GM21528 (cell line): ENCODE measurements around the gene KLRC1.
"Not testable (repeated sequence)": the region's sequence is repeated elsewhere in the genome, so short reads cannot be mapped to it uniquely, and the experiment has no call there.

Source experiments
- ATAC-seq: cut with Tn5 transposase; IDR thresholded peaks from one replicate; pipeline ENCODE4 v1.9.1; 2021; ENCODE audit warnings: mild to moderate bottlenecking, moderate library complexity; ENCODE audit not compliant: unreplicated experiment, low FRiP score

The KLRC1 gene

DNA sequence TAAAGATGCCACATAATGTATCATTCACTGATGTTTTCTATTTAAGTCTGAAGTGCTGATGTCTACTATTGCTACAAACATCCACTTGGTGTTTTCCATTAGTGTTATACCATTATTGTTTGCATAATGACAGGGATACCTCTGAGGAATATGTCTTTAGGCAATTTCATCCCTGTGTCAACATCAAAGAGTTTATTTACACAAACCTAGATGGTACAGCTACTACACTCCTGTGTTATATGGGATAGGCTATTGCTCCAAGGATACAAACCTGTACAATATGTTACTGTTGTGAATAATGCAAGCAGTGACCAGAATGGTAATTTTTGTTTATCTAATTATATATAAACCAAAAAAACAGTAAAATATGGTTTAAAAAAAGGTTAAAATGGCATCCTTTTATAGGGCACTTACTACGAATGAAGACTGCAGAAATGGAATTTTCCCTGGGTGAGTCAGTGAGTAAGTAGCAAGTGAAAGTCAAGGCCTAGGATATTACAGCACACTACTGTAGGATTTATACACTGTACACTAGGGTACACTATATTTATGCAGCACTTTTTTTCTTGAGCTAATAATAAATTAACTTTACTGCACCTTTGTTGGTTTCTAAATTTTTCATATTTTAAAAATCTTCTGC, 28.8 kb downstream of the KLRC1 start:
- ATAC-seq, result not testable (repeated sequence)

DNA sequence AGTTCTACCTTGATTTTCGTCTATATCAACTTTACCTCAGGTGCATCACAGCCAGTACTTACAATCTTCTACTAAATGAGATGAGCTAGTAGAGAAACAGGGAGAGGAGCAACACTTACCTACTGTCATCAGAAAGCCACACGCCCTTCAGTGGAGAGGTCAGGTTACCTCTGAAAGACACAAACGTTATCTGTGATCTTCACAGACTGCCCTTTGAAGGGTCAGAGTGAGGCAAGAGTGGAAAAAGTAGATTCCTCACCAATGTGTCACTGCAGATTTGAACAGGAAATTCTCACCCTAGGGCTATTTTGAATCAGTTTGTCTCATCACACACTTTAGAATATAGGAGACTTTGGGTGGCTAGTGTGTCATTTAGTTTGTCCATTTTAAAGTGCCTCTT, 31.0 kb downstream of the KLRC1 start:
- ATAC-seq, result not testable (repeated sequence)

DNA sequence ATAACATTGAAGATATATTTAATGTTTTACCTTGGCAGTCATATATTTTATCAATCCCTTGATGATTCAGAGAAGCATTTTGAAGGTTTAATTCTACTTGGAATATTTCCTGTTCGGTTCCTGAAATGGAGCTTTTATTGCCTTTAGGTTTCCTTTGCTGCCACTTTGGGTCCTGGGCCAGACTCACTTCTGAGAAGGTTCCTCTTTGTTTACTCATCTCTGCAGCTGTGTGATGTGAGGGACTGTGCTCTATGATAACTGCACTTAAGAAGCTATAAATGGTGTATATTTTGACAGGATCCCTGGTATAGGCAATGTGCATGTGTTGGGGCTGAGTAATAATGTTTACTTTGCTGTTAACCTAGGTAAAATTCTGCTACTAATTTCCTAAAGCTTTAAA, 32.8 kb downstream of the KLRC1 start, which contains the start of gene KLRC3:
Gene KLRC3, minus strand, starts transcription at position 262 of the 400 bp plus-strand sequence. Its CDS starts 45 bp downstream, at position 217.
- not testable (repeated sequence) for ATAC-seq

DNA sequence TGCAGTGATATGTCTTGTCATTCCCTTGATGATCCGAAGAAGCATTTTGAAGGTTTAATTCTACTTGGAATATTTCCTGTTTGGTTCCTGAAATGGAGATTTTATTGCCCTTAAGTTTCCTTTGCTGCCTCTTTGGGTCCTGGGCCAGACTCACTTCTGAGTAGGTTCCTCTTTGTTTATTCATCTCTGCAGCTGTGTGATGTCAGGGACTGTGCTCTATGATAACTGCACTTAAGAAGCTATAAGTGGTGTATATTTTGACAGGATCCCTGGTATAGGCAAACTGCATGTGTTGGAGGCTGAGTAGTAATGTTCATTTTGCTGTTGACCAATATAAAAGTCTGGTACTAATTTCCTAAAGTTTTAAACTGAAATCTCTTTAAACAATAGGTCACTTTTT, 43.8 kb downstream of the KLRC1 start, which contains the start of gene KLRC4:
Gene KLRC4, minus strand, starts transcription at position 366 of the 400 bp plus-strand sequence. Its CDS starts 182 bp downstream, at position 184.
- ATAC-seq, result no peak

DNA sequence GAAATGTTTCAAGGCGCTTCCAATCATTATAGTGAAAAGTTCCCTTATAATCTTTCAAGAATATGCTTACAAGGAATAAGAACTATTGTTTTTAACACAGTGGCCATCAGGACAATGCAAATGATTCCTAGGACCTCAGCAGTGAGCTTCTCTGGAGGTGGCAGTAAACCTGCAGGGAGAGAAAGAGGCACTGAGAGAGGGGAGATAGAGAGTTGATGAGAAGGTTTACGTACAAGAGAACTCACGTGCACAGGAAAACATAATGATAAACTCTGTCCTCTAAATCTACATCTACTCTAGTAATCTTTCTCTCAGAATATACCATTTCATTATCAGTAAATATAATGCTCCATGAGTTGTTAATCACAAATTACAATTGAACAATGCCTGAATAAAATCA, 44.3 kb downstream of the KLRC1 start:
- ATAC-seq, result no peak

DNA sequence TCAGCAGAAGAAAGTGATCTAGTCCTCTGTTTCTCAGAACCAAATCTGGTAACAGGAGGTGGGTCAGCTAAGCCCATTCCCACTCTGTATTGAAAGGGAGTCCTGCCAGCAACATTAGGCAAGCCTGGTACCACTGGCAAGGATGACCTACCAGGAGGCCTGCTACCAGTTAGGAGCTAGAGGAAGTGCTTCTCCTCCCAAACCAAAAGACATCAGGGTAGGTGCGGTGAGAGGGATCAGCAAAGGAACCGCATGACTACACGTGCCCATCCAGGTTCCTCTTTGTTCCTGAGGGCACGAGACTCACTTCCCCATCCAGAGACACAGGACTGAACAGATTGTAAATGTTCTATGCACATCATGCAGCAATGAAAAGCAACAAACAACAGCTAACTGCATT, 46.5 kb downstream of the KLRC1 start:
- ATAC-seq, result no peak

DNA sequence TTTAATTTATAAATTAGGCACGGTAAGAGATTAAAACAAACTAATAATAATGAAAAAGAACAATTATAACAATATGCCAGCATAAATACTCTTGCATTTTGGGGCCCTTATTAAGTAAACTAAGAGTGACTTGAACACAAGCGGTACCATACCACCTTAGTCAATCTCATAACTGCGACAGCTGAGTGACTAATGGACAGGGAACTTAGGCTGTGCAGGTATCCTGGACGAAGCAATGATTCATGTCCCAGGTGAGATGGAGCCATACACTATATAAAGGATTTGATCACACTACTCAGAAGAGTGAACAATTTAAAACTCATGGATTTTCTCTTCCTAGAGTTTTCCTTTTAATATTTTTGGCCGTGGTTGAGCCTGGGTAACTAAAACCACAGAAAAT, 47.9 kb downstream of the KLRC1 start:
- ATAC-seq, result no peak

DNA sequence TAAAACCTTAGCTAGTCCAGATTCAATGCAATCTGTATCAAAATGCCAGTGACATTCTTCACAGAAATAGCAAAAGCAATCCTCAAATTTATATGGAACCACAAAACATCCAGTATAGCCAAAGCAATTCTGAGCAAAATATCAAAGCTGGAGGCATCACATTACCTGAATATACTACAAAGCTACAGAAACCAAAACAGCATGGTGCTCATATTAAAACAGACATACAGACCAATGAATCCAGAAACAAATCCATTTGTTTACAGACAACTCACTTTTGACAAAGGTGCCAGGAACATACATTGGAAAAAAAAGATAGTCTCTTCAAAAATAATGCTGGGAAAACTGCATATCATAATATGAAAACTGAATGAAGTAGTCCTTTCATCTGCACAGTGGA, 48.4 kb downstream of the KLRC1 start:
- no peak for ATAC-seq

DNA sequence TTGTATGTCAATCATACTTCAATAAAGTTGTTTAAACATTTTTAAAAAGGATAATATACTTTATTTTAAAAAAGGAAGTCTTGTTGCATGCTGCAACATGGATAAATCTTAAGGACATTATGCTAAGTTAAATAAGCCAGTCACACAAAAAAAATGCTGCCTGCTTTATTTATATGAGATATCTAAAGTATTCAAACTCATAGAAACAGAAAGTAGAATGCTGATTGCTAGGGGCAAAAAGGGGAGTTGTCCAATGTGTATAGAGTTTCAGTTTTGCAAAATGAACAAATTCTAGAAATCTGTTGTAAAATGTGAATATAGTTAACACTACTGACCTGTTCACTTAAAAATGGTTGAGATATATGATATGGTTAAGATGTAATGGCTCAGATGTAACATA, 52.3 kb downstream of the KLRC1 start:
- ATAC-seq, result no peak

DNA sequence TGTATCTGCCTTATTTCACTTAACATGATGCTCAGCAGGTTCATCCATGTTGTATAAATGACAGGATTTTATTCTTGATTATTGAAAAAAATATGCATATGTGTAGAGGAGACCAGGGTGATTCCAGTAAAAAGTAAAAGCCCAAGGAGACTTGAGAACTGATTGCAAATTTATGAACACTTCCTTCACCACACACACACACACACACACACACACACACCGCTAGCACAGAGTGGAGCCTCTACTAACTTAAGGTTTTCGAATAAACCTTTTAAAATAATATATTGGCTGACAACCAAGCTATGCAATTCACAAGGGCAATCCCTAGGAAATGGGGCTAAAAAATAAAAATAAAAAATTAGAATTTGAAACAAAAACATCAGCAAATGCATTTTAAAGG, 55.0 kb downstream of the KLRC1 start:
- ATAC-seq, result no peak

DNA sequence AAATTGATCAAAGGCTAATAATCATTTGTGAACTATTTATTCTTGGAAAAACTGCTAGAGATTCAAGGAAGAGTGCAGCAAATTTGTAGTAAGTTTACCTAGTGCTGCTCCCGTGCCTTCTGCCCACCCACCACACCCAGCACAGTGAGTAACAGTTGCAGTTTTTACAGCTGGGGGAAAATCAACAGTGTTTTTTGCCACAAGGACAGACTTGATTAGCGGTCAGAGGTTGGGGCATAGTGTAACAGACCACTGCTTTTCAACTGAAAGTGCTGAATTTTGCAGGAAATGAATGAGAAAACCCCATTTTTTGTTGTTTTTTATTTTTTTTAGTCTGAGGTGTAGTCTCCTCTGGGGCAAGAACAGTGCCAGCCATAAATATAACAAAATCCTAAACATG, 55.9 kb downstream of the KLRC1 start:
- no peak for ATAC-seq

DNA sequence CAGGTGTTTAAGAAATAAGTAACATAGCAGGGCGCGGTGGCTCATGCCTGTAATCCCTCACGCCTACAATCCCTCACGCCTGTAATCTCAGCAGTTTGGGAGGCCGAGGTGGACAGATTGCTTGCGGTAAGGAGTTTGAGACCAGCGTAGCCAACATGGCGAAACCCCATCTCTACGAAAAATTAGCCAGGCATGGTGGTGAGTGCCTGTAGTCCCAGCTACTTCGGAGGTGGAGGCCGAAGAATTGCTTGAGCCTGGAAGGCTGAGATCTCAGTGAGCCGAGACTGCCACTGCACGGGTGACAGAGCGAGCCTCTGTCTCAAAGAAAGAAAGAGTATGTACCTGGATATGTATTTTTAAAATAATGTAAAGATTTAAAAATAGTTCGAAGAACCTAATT, 57.0 kb downstream of the KLRC1 start:
- not testable (repeated sequence) for ATAC-seq
